OCI-LY1 (cell line): ENCODE data around the gene SVBP.

Experiments used
- H2AFZ ChIP-seq: fragments of 200-600 bp; sonication (generic), shearing (Covaris generic); 2 replicates; pipeline ENCODE4 v1.6.0; 2014; ENCODE audit warnings: antibody characterized with exemption, mild to moderate bottlenecking, low read length
- H3F3A ChIP-seq: fragments of 200-600 bp; sonication (generic), shearing (Covaris generic); 2 replicates; pipeline ENCODE4 v1.6.0; 2014; ENCODE audit warnings: mild to moderate bottlenecking, antibody characterized with exemption, low read length, moderate library complexity; ENCODE audit not compliant: insufficient read depth
- H3K27ac ChIP-seq: fragments of 200-600 bp; sonication (generic); 2 replicates; pipeline ENCODE4 v1.5.1; 2014; ENCODE audit warnings: low read length, mixed run types, mild to moderate bottlenecking, low read depth; ENCODE audit not compliant: poor library complexity, severe bottlenecking
- H3K27me3 ChIP-seq: fragments of 200-600 bp; sonication (generic); 2 replicates; pipeline ENCODE4 v1.6.0; 2014; ENCODE audit warnings: antibody characterized with exemption, mild to moderate bottlenecking, low read length, moderate library complexity; ENCODE audit not compliant: insufficient read depth
- H3K36me3 ChIP-seq: fragments of 200-600 bp; sonication (generic); 2 replicates; pipeline ENCODE4 v1.6.1; 2014; ENCODE audit warnings: mild to moderate bottlenecking, antibody characterized with exemption, low read length, moderate library complexity, mixed read lengths; ENCODE audit not compliant: insufficient read depth
- H3K4me1 ChIP-seq: fragments of 200-600 bp; sonication (generic); 2 replicates; pipeline ENCODE4 v1.5.1; 2014; ENCODE audit warnings: mild to moderate bottlenecking, low read length, moderate library complexity; ENCODE audit not compliant: insufficient read depth, severe bottlenecking
- H3K4me2 ChIP-seq: fragments of 200-600 bp; sonication (generic), shearing (Covaris generic); 2 replicates; pipeline ENCODE4 v1.6.1; 2014; ENCODE audit warnings: low read length
- H3K4me3 ChIP-seq: fragments of 200-600 bp; sonication (generic); 2 replicates; pipeline ENCODE4 v1.5.1; 2014; ENCODE audit warnings: low read length, low read depth, mild to moderate bottlenecking, mixed read lengths; ENCODE audit not compliant: poor library complexity, severe bottlenecking
- H3K79me2 ChIP-seq: fragments of 200-600 bp; shearing (Covaris generic); 2 replicates; pipeline ENCODE4 v1.6.1; 2016; ENCODE audit warnings: mixed run types, low read length, mixed read lengths; ENCODE audit not compliant: insufficient read depth
- H3K9ac ChIP-seq: fragments of 200-600 bp; sonication (generic), shearing (Covaris generic); 2 replicates; pipeline ENCODE4 v1.6.1; 2014; ENCODE audit warnings: mild to moderate bottlenecking, low read length, mixed read lengths
- H3K9me2 ChIP-seq: fragments of 200-600 bp; sonication (generic), shearing (Covaris generic); 2 replicates; pipeline ENCODE4 v1.6.1; 2014; ENCODE audit warnings: low read depth, mild to moderate bottlenecking, low read length, mixed read lengths
- H3K9me3 ChIP-seq: fragments of 200-600 bp; shearing (Covaris generic); 2 replicates; pipeline ENCODE4 v1.6.1; 2014; ENCODE audit warnings: low read length, mixed read lengths
- H4K20me1 ChIP-seq: fragments of 200-600 bp; sonication (generic), shearing (Covaris generic); 2 replicates; pipeline ENCODE4 v1.6.0; 2016; ENCODE audit warnings: mild to moderate bottlenecking, low read length; ENCODE audit not compliant: insufficient read depth
- EZH2 ChIP-seq: fragments of 200-600 bp; sonication (generic), shearing (Covaris generic); IDR thresholded peaks from 2 replicates; pipeline ENCODE4 v1.8.0; 2017; ENCODE audit warnings: borderline replicate concordance, mixed run types, mild to moderate bottlenecking, antibody characterized with exemption, low read length, moderate library complexity, mixed read lengths
- TF ChIP-seq, protein P1 (sequence below): fragments of 200-600 bp; sonication (generic), shearing (Covaris generic); IDR thresholded peaks from 2 replicates; pipeline ENCODE4 v1.5.1; 2017; ENCODE audit warnings: mild to moderate bottlenecking, antibody characterized with exemption, low read length, moderate library complexity, mixed read lengths

SVBP gene

DNA sequence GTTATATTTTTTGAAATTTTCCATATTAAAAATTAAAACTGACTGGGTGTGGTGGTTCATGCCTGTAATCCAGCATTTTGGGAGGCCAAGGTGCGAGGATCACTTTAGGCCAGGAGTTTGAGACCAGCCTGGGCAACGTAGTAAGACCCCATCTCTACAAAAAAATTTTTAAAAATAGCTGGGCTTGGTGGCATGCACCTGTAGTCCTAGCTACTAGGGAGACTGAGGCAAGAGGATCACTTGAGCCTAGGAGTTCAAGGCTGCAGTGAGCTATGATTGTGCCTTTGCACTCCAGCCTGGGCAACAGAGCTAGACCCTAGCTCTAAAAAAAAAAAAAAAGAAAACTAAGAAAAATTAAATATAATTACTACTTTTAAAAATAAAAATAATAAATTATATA lies 4.5 kb upstream of the SVBP start:
- Histone ChIP-seq H3K4me1 (peaks cover 4% of the 10 kb centered on the region), H4K20me1 (no peaks in the 10 kb centered on the region), H3F3A (no peaks in the 10 kb centered on the region), H3K9me3 (no peaks in the 10 kb centered on the region), H3K9me2 (no peaks in the 10 kb centered on the region), H3K79me2 (no peaks in the 10 kb centered on the region), H3K9ac (no peak overlapping the region), H3K4me3 (no peak overlapping the region), H3K36me3 (no peaks in the 10 kb centered on the region), H2AFZ (no peak overlapping the region), H3K4me2 (no peak overlapping the region), H3K27me3 (no peaks in the 10 kb centered on the region), H3K27ac (no peak overlapping the region)
- TF ChIP-seq, protein P1, sequence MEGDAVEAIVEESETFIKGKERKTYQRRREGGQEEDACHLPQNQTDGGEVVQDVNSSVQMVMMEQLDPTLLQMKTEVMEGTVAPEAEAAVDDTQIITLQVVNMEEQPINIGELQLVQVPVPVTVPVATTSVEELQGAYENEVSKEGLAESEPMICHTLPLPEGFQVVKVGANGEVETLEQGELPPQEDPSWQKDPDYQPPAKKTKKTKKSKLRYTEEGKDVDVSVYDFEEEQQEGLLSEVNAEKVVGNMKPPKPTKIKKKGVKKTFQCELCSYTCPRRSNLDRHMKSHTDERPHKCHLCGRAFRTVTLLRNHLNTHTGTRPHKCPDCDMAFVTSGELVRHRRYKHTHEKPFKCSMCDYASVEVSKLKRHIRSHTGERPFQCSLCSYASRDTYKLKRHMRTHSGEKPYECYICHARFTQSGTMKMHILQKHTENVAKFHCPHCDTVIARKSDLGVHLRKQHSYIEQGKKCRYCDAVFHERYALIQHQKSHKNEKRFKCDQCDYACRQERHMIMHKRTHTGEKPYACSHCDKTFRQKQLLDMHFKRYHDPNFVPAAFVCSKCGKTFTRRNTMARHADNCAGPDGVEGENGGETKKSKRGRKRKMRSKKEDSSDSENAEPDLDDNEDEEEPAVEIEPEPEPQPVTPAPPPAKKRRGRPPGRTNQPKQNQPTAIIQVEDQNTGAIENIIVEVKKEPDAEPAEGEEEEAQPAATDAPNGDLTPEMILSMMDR, result no peak
- no peak for TF ChIP-seq EZH2

DNA sequence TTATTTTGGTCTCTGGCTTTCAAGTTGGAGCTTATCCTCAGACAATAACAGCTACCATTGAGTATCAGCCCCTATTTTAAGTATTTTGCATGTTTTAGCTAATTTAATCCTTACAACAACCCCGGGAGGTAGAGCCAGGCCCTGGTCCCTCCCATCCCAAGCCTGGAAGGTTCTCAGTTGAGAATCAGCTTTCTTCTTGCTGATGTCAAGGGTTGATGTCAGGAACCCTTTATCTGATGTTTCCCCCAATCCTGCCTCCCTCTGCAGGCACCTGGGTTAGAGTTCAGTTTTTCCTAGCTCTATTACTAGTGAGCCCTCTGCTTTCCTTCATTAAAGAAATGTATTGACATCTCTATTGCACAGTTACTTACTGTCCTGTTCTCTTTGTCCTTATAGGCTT lies 3.6 kb upstream of the SVBP start:
- no peak overlapping the region for H3K9ac ChIP-seq
- H3K27ac ChIP-seq, result no peak overlapping the region
- H3F3A ChIP-seq, result no peaks in the 10 kb centered on the region
- no peaks in the 10 kb centered on the region for H3K27me3 ChIP-seq
- no peak overlapping the region for H3K4me3 ChIP-seq
- peaks cover 12% of the 10 kb centered on the region for H3K4me1 ChIP-seq
- no peak for TF ChIP-seq EZH2
- TF ChIP-seq, protein P1, result no peak
- H3K79me2 ChIP-seq, result no peaks in the 10 kb centered on the region
- no peaks in the 10 kb centered on the region for H3K9me2 ChIP-seq
- no peak overlapping the region for H2AFZ ChIP-seq
- no peaks in the 10 kb centered on the region for H4K20me1 ChIP-seq
- no peaks in the 10 kb centered on the region for H3K36me3 ChIP-seq
- H3K9me3 ChIP-seq, result no peaks in the 10 kb centered on the region
- no peak overlapping the region for H3K4me2 ChIP-seq

DNA sequence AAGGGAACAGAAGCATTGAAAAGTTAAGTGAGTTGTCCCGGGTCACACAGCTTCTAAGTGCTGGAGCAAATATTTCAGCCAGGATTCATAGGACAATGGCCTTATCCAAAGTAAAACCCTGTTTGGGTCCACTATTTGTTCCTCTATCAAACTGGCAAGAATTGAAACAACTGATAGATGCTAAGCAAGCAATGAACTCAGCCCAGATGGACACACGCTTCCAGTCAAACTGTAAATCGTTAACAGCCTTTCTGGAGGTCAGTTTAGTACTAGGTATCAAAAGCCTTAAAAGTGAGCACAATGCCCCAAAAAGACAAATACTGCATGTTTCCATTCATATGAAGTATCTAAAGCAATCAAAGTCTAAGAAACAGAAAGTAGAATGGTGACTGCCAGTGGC lies 779 bp upstream of the SVBP start:
- Histone ChIP-seq H3K27ac (no peak overlapping the region), H3F3A (no peaks in the 10 kb centered on the region), H3K79me2 (no peaks in the 10 kb centered on the region), H3K36me3 (no peaks in the 10 kb centered on the region), H3K9me3 (no peaks in the 10 kb centered on the region), H3K27me3 (no peaks in the 10 kb centered on the region), H3K4me3 (no peak overlapping the region), H4K20me1 (no peaks in the 10 kb centered on the region), H3K4me1 (peaks cover 14% of the 10 kb centered on the region), H3K4me2 (peak overlapping the region; percentile 70), H3K9ac (no peak overlapping the region), H3K9me2 (no peaks in the 10 kb centered on the region), H2AFZ (no peak overlapping the region)
- no peak for TF ChIP-seq EZH2
- TF ChIP-seq, protein P1, result no peak
